ENCODE results near the gene NAGK.

Gene NAGK

DNA sequence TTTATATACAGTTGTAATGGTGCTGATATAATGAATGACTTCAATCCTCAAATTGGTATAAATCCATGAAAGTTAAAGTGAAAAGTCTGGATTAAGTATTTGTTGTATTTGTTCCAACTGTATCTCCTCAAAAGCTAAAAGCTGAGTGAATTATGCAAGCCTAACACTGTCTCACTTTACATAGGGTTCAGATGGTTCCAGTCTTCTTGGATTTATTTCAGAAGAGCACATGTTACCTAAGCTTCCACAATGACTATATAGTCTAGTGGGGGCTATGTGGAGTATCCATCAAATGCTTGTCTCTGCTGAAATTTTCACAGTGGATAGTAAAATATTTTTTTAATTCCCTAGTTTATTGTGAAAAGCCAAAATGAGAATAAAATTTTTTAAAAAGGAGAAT lies 48.6 kb downstream of the NAGK start:
- no peak for DNase-seq

DNA sequence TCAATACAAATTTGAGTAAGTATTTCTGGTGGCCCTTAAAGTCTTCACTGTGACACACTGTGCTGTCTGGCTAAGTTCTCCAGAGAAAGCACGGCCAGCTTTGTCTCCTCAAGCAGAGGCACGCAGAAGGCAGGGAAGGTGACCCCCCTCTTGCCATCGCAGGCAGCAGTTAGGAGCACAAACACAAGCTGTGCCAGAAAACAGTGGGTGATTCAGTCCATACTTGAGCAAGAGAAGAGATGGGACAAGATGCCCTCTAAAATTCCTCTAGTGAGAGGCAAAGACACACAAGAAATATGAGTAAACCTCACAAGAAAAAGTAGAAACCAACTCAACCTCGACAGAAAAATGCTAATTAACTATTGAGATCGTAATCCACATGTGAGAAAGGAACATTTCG lies 51.7 kb downstream of the NAGK start:
- DNase-seq, result no peak

DNA sequence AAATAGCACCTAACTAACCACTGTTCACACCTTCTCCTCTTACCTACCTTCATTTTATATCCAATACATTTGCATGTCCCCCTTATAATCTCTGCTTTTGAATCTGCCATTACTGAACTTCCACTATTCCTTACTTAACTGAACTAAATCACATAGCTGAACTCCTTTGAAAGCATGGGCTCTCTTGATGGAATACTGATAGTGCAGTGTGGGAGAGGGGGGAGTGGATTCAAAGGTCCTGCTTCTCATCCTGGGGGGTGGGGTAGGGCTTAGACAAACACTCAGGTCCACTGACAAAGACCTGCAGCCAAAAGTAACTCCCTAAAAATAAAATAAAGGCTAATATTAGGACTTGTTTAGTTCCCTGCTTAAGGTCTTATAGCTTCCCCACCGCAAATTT lies 53.0 kb downstream of the NAGK start:
- no peak for DNase-seq

- no peak for DNase-seq
Measured at GRCh38 chr2:71122387-71123298, 54.2 kb downstream of the NAGK start.

- no peak for DNase-seq
Measured at GRCh38 chr2:71125506-71126294, 57.3 kb downstream of the NAGK start.

DNA sequence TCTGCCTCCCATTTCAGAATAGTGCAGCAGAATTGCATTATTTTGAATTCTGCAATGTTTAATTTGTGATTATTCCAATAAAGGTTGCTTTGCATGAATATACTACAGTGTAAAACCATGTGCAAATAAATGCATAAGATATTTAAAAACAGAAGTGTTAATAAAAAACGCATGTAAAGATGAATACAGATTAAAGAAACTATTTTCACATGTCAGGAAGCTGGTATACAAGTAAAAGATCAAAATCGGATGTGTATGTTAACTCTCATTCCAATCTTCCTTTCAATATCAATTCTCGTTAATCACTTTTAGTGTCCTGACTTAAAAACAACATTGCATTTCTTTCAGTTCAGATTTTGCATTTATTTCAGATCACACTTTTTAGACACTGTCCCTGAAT lies 58.5 kb downstream of the NAGK start:
- DNase-seq, result no peak

Data from NCI-H1417 (cell line).